Immature natural killer cell (primary cell): ENCODE results near the gene C1QTNF7. TPM values are rescaled to one million over a fixed set of nuclear protein-coding genes. Genes with fewer than 3 reads are reported as not detected.

Experiments used
- DNase-seq, 3 donors: peaks; one replicate each; pipeline ENCODE4 v3.0.0; 2022; ENCODE audit warnings: mixed read lengths in 1 of 3
- H3K27ac Mint-ChIP-seq, 6 donors: one replicate each; pipeline ENCODE4 v1.8.0; 2020; ENCODE audit warnings: mixed read lengths in 6 of 6, mild to moderate bottlenecking in 5 of 6, inconsistent platforms in 4 of 6, moderate library complexity in 3 of 6
- H3K27me3 Mint-ChIP-seq, 3 donors: one replicate each; pipeline ENCODE4 v1.8.0; 2020 to 2021; ENCODE audit warnings: low read depth in 3 of 3, mild to moderate bottlenecking in 3 of 3, mixed read lengths in 3 of 3, moderate library complexity in 3 of 3, inconsistent platforms in 1 of 3
- H3K36me3 Mint-ChIP-seq, 3 donors: one replicate each; pipeline ENCODE4 v1.8.0; 2020; ENCODE audit warnings: mixed read lengths in 3 of 3, inconsistent platforms in 2 of 3, mild to moderate bottlenecking in 2 of 3
- H3K4me1 Mint-ChIP-seq, 2 donors: one replicate each; pipeline ENCODE4 v1.8.0; 2020; ENCODE audit warnings: inconsistent platforms in 2 of 2, mild to moderate bottlenecking in 2 of 2, mixed read lengths in 2 of 2, moderate library complexity in 1 of 2
- H3K4me3 Mint-ChIP-seq, 5 donors: one replicate each; pipeline ENCODE4 v1.8.0; 2020; ENCODE audit warnings: mild to moderate bottlenecking in 5 of 5, mixed read lengths in 5 of 5, inconsistent platforms in 3 of 5, moderate library complexity in 3 of 5
- H3K9me3 Mint-ChIP-seq, 6 donors: one replicate each; pipeline ENCODE4 v1.8.0; 2020; ENCODE audit warnings: mild to moderate bottlenecking in 6 of 6, mixed read lengths in 6 of 6, inconsistent platforms in 4 of 6, moderate library complexity in 3 of 6
- polyA plus RNA-seq, 3 donors: library from polyadenylated mRNA; unstranded; fragments of 300-500 nt; fragmentation: Illumina TruSeq; gene quantifications; one replicate each; pipeline ENCODE4 v1.2.3, GENCODE V29; 2021

The C1QTNF7 gene
- polyA plus RNA-seq, result not detected

- Mint-ChIP-seq H3K4me1 (peaks cover 0 to 2% of the 10 kb centered on the region in 2 donors), H3K27me3 (peaks cover 0 to 8% (median 2%) of the 10 kb centered on the region in 3 donors), H3K4me3 (no peak within 1 kb of the TSS), H3K27ac (no peak within 1 kb of the TSS), H3K36me3 (peaks cover 6 to 12% (median 6%) of the 10 kb centered on the region in 3 donors), H3K9me3 (peaks cover 0 to 2% (median 0%) of the 10 kb centered on the region in 6 donors)
- no peak for DNase-seq
Observed at GRCh38 chr4:15427701-15428100, at the start of gene C1QTNF7. Gene C1QTNF7 (plus strand): TSS chr4:15428033. CDS start chr4:15435744, 7,711 bp downstream.

- H3K4me3 Mint-ChIP-seq, result no peak overlapping the region
- H3K4me1 Mint-ChIP-seq, result peaks cover 8 to 17% of the 10 kb centered on the region in 2 donors
- peaks cover 0 to 2% (median 0%) of the 10 kb centered on the region in 6 donors for H3K9me3 Mint-ChIP-seq
- no peak for DNase-seq
- peak overlapping the region in 1 of 6 donors; percentile 55 for H3K27ac Mint-ChIP-seq
- peaks cover 0 to 4% (median 0%) of the 10 kb centered on the region in 3 donors for H3K27me3 Mint-ChIP-seq
- no peaks in the 10 kb centered on the region for H3K36me3 Mint-ChIP-seq
Observed at GRCh38 chr4:15378062-15378461, 49.8 kb upstream of the C1QTNF7 start.

- no peak overlapping the region for H3K4me3 Mint-ChIP-seq
- H3K27ac Mint-ChIP-seq, result no peak overlapping the region
- H3K4me1 Mint-ChIP-seq, result peaks cover 8 to 17% of the 10 kb centered on the region in 2 donors
- DNase-seq, result no peak
- no peaks in the 10 kb centered on the region for H3K36me3 Mint-ChIP-seq
- peaks cover 0 to 4% (median 0%) of the 10 kb centered on the region in 3 donors for H3K27me3 Mint-ChIP-seq
- H3K9me3 Mint-ChIP-seq, result peaks cover 0 to 2% (median 0%) of the 10 kb centered on the region in 6 donors
Observed at GRCh38 chr4:15378493-15378892, 49.3 kb upstream of the C1QTNF7 start.

GRCh38 chr4:15381806-15382338 is 46.0 kb upstream of the C1QTNF7 start:
- H3K27me3 Mint-ChIP-seq, result peaks cover 0 to 3% (median 2%) of the 10 kb centered on the region in 3 donors
- H3K27ac Mint-ChIP-seq, result no peak overlapping the region
- H3K9me3 Mint-ChIP-seq, result peaks cover 0 to 2% (median 0%) of the 10 kb centered on the region in 6 donors
- peaks cover 0 to 2% (median 0%) of the 10 kb centered on the region in 3 donors for H3K36me3 Mint-ChIP-seq
- no peak for DNase-seq
- peaks cover 3 to 10% of the 10 kb centered on the region in 2 donors for H3K4me1 Mint-ChIP-seq
- no peak overlapping the region for H3K4me3 Mint-ChIP-seq

- H3K4me1 Mint-ChIP-seq, result peaks cover 3 to 9% of the 10 kb centered on the region in 2 donors
- no peak for DNase-seq
- peaks cover 0 to 3% (median 2%) of the 10 kb centered on the region in 3 donors for H3K27me3 Mint-ChIP-seq
- peaks cover 0 to 2% (median 0%) of the 10 kb centered on the region in 6 donors for H3K9me3 Mint-ChIP-seq
- no peak overlapping the region for H3K4me3 Mint-ChIP-seq
- no peak overlapping the region for H3K27ac Mint-ChIP-seq
- peaks cover 0 to 2% (median 0%) of the 10 kb centered on the region in 3 donors for H3K36me3 Mint-ChIP-seq
Observed at GRCh38 chr4:15382669-15383273, 45.1 kb upstream of the C1QTNF7 start.

GRCh38 chr4:15385515-15385914 is 42.3 kb upstream of the C1QTNF7 start:
- Mint-ChIP-seq H3K36me3 (peaks cover 0 to 2% (median 0%) of the 10 kb centered on the region in 3 donors), H3K4me3 (no peak overlapping the region), H3K27me3 (peaks cover 0 to 11% (median 3%) of the 10 kb centered on the region in 3 donors), H3K27ac (no peak overlapping the region), H3K9me3 (peaks cover 0 to 2% (median 0%) of the 10 kb centered on the region in 6 donors), H3K4me1 (no peaks in the 10 kb centered on the region)
- no peak for DNase-seq

- no peaks in the 10 kb centered on the region for H3K4me1 Mint-ChIP-seq
- H3K4me3 Mint-ChIP-seq, result no peak overlapping the region
- H3K9me3 Mint-ChIP-seq, result peaks cover 0 to 2% (median 0%) of the 10 kb centered on the region in 6 donors
Observed at GRCh38 chr4:15385928-15386327, 41.9 kb upstream of the C1QTNF7 start.

GRCh38 chr4:15390494-15390893 is 37.3 kb upstream of the C1QTNF7 start:
- Mint-ChIP-seq H3K27ac (no peak overlapping the region), H3K4me3 (no peak overlapping the region), H3K4me1 (no peaks in the 10 kb centered on the region), H3K36me3 (peaks cover 0 to 3% (median 0%) of the 10 kb centered on the region in 3 donors), H3K27me3 (peaks cover 0 to 8% (median 3%) of the 10 kb centered on the region in 3 donors), H3K9me3 (no peaks in the 10 kb centered on the region)
- DNase-seq, result no peak

More at GRCh38 chr4:15385928-15386327, 41.9 kb upstream of the C1QTNF7 start:
- no peak overlapping the region for H3K27ac Mint-ChIP-seq
- no peak for DNase-seq
- H3K27me3 Mint-ChIP-seq, result peaks cover 0 to 11% (median 3%) of the 10 kb centered on the region in 3 donors
- H3K36me3 Mint-ChIP-seq, result peaks cover 0 to 2% (median 0%) of the 10 kb centered on the region in 3 donors

- H3K9me3 Mint-ChIP-seq, result no peaks in the 10 kb centered on the region
- H3K4me3 Mint-ChIP-seq, result no peak overlapping the region
- H3K27ac Mint-ChIP-seq, result no peak overlapping the region
- H3K4me1 Mint-ChIP-seq, result peaks cover 3 to 8% of the 10 kb centered on the region in 2 donors
- H3K27me3 Mint-ChIP-seq, result peaks cover 0 to 8% (median 3%) of the 10 kb centered on the region in 3 donors
- H3K36me3 Mint-ChIP-seq, result peaks cover 0 to 3% (median 0%) of the 10 kb centered on the region in 3 donors
- DNase-seq, result no peak
Observed at GRCh38 chr4:15392053-15392805, 35.6 kb upstream of the C1QTNF7 start.

GRCh38 chr4:15395311-15395710 is 32.5 kb upstream of the C1QTNF7 start:
- H3K9me3 Mint-ChIP-seq, result no peaks in the 10 kb centered on the region
- no peak for DNase-seq
- no peak overlapping the region for H3K4me3 Mint-ChIP-seq
- peaks cover 20 to 23% of the 10 kb centered on the region in 2 donors for H3K4me1 Mint-ChIP-seq
- no peaks in the 10 kb centered on the region for H3K27me3 Mint-ChIP-seq
- no peak overlapping the region for H3K27ac Mint-ChIP-seq
- H3K36me3 Mint-ChIP-seq, result peaks cover 0 to 3% (median 0%) of the 10 kb centered on the region in 3 donors

GRCh38 chr4:15396157-15396800 is 31.6 kb upstream of the C1QTNF7 start:
- H3K4me3 Mint-ChIP-seq, result no peak overlapping the region
- no peak overlapping the region for H3K27ac Mint-ChIP-seq
- peak; percentile 30 to 50 (median 38) for DNase-seq
- peaks cover 0 to 3% (median 0%) of the 10 kb centered on the region in 3 donors for H3K27me3 Mint-ChIP-seq
- peaks cover 0 to 3% (median 0%) of the 10 kb centered on the region in 3 donors for H3K36me3 Mint-ChIP-seq
- no peaks in the 10 kb centered on the region for H3K9me3 Mint-ChIP-seq
- H3K4me1 Mint-ChIP-seq, result peaks cover 30 to 33% of the 10 kb centered on the region in 2 donors

- H3K4me1 Mint-ChIP-seq, result peaks cover 41 to 44% of the 10 kb centered on the region in 2 donors
- no peaks in the 10 kb centered on the region for H3K9me3 Mint-ChIP-seq
- DNase-seq, result no peak
- H3K27ac Mint-ChIP-seq, result peak overlapping the region in 1 of 6 donors; percentile 49
- H3K4me3 Mint-ChIP-seq, result no peak overlapping the region
- H3K27me3 Mint-ChIP-seq, result peaks cover 0 to 4% (median 0%) of the 10 kb centered on the region in 3 donors
- no peaks in the 10 kb centered on the region for H3K36me3 Mint-ChIP-seq
Observed at GRCh38 chr4:15398001-15398400, 29.8 kb upstream of the C1QTNF7 start.

- Mint-ChIP-seq H3K27me3 (peaks cover 0 to 4% (median 0%) of the 10 kb centered on the region in 3 donors), H3K27ac (peak overlapping the region in 1 of 6 donors; percentile 49), H3K4me1 (peaks cover 43 to 44% of the 10 kb centered on the region in 2 donors), H3K4me3 (no peak overlapping the region), H3K36me3 (no peaks in the 10 kb centered on the region), H3K9me3 (no peaks in the 10 kb centered on the region)
- no peak for DNase-seq
Observed at GRCh38 chr4:15398732-15399131, 29.1 kb upstream of the C1QTNF7 start.
